Measurements from ENCODE around the gene APP. TPM values are rescaled to one million over a fixed set of nuclear protein-coding genes. Genes with fewer than 3 reads are reported as not detected.
A peak's percentile ranks its signal among the peaks of the same experiment; 100 is the strongest.

Gene APP
- total RNA-seq, 1 donor, result 373 TPM

GRCh38 chr21:26112127-26112742 is 58.3 kb downstream of the APP start:
- H3K4me1 ChIP-seq (ENCODE audit: insufficient read depth, low read length), result peaks cover 24% of the 10 kb centered on the region
- peaks cover 12% of the 10 kb centered on the region for H3K36me3 ChIP-seq (ENCODE audit: insufficient read depth, low read length)
- no peak overlapping the region for H2AFZ ChIP-seq (ENCODE audit: low read length)
- no peak overlapping the region for H3K4me3 ChIP-seq (ENCODE audit: insufficient read depth, low read length)
- H3K9me3 ChIP-seq (ENCODE audit: low read depth, low read length), result no peaks in the 10 kb centered on the region
- H3K79me2 ChIP-seq (ENCODE audit: insufficient read depth, low read length), result peaks cover 60% of the 10 kb centered on the region
- peak overlapping the region; percentile 53 for H3K4me2 ChIP-seq (ENCODE audit: insufficient read depth, low read length)
- no peaks in the 10 kb centered on the region for H3K27me3 ChIP-seq (ENCODE audit: insufficient read depth, low read length)
- DNase-seq (ENCODE audit: insufficient read length, low spot score, missing footprints), result no peak
- peaks cover 3% of the 10 kb centered on the region for H4K20me1 ChIP-seq (ENCODE audit: insufficient read depth, low read length)
- peak overlapping the region; percentile 63 for H3K27ac ChIP-seq (ENCODE audit: low read depth, low read length)
- no peak for TF ChIP-seq CTCF (IDR thresholded peaks at IDR 0.05; ENCODE audit: extremely low read depth, low read depth, low read length)

DNA sequence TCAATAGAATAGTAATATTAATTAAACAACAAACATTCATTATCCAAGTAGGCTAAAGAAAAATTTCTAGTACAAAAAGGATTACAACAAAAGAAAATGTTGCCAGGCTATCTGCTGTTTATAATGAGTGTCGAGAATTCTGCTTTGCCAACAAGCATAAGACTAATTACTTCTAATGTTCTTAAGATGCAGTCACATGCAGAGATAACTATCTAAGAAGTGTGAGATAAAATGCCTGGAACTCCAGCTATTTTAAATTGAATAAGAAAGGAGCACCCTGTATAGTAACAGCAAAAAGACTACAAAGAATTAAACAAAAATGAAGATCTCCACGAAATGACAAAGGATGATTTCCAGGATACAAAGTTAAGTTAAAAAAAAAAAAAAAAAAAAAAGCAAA is 59.9 kb downstream of the APP start:
- peaks cover 72% of the 10 kb centered on the region for H3K79me2 ChIP-seq (ENCODE audit: insufficient read depth, low read length)
- no peak for TF ChIP-seq CTCF (IDR thresholded peaks at IDR 0.05; ENCODE audit: extremely low read depth, low read depth, low read length)
- peaks cover 4% of the 10 kb centered on the region for H4K20me1 ChIP-seq (ENCODE audit: insufficient read depth, low read length)

GRCh38 chr21:26107429-26107828 is 63.1 kb downstream of the APP start:
- Histone ChIP-seq H3K9me3 (ENCODE audit: low read depth, low read length) (no peaks in the 10 kb centered on the region), H3K4me2 (ENCODE audit: insufficient read depth, low read length) (no peak overlapping the region), H4K20me1 (ENCODE audit: insufficient read depth, low read length) (peaks cover 13% of the 10 kb centered on the region), H3K36me3 (ENCODE audit: insufficient read depth, low read length) (peaks cover 16% of the 10 kb centered on the region), H3K79me2 (ENCODE audit: insufficient read depth, low read length) (peaks cover 69% of the 10 kb centered on the region), H3K27ac (ENCODE audit: low read depth, low read length) (no peak overlapping the region), H3K4me3 (ENCODE audit: insufficient read depth, low read length) (no peak overlapping the region), H2AFZ (ENCODE audit: low read length) (no peak overlapping the region), H3K4me1 (ENCODE audit: insufficient read depth, low read length) (peaks cover 4% of the 10 kb centered on the region), H3K27me3 (ENCODE audit: insufficient read depth, low read length) (no peaks in the 10 kb centered on the region)
- TF ChIP-seq CTCF (IDR thresholded peaks at IDR 0.05; ENCODE audit: extremely low read depth, low read depth, low read length), result no peak
- no peak for DNase-seq (ENCODE audit: insufficient read length, low spot score, missing footprints)

More for the DNA sequence above, 59.9 kb downstream of the APP start:
- no peak overlapping the region for H3K4me3 ChIP-seq (ENCODE audit: insufficient read depth, low read length)
- no peak overlapping the region for H3K27ac ChIP-seq (ENCODE audit: low read depth, low read length)
- no peak for DNase-seq (ENCODE audit: insufficient read length, low spot score, missing footprints)
- H2AFZ ChIP-seq (ENCODE audit: low read length), result no peak overlapping the region
- peaks cover 12% of the 10 kb centered on the region for H3K4me1 ChIP-seq (ENCODE audit: insufficient read depth, low read length)
- peaks cover 12% of the 10 kb centered on the region for H3K36me3 ChIP-seq (ENCODE audit: insufficient read depth, low read length)
- H3K4me2 ChIP-seq (ENCODE audit: insufficient read depth, low read length), result no peak overlapping the region
- H3K9me3 ChIP-seq (ENCODE audit: low read depth, low read length), result no peaks in the 10 kb centered on the region
- H3K27me3 ChIP-seq (ENCODE audit: insufficient read depth, low read length), result no peaks in the 10 kb centered on the region

GRCh38 chr21:26106562-26106961 is 64.0 kb downstream of the APP start:
- Histone ChIP-seq H3K4me1 (ENCODE audit: insufficient read depth, low read length) (no peaks in the 10 kb centered on the region), H3K4me3 (ENCODE audit: insufficient read depth, low read length) (no peak overlapping the region), H3K4me2 (ENCODE audit: insufficient read depth, low read length) (no peak overlapping the region), H3K9me3 (ENCODE audit: low read depth, low read length) (no peaks in the 10 kb centered on the region), H3K36me3 (ENCODE audit: insufficient read depth, low read length) (peaks cover 16% of the 10 kb centered on the region), H3K27ac (ENCODE audit: low read depth, low read length) (no peak overlapping the region), H4K20me1 (ENCODE audit: insufficient read depth, low read length) (peaks cover 13% of the 10 kb centered on the region), H2AFZ (ENCODE audit: low read length) (no peak overlapping the region), H3K79me2 (ENCODE audit: insufficient read depth, low read length) (peaks cover 66% of the 10 kb centered on the region), H3K27me3 (ENCODE audit: insufficient read depth, low read length) (no peaks in the 10 kb centered on the region)
- TF ChIP-seq CTCF (IDR thresholded peaks at IDR 0.05; ENCODE audit: extremely low read depth, low read depth, low read length), result no peak
- no peak for DNase-seq (ENCODE audit: insufficient read length, low spot score, missing footprints)

All from osteoblast (primary cell).